Activated naive CD8-positive, alpha-beta T cell treated with anti-CD3 and anti-CD28 coated beads for 36 hours (primary cell): ENCODE data around the gene SETD2. TPM values are rescaled to one million over a fixed set of nuclear protein-coding genes. Genes with fewer than 3 reads are reported as not detected.

Experiments
- DNase-seq: peaks from one replicate; pipeline ENCODE4 v3.0.0; 2021
- H3K27ac Mint-ChIP-seq: one replicate; pipeline ENCODE4 v1.8.0; 2022; ENCODE audit warnings: mild to moderate bottlenecking, moderate library complexity, mixed read lengths
- H3K27me3 Mint-ChIP-seq: one replicate; pipeline ENCODE4 v1.8.0; 2022; ENCODE audit warnings: mild to moderate bottlenecking, mixed read lengths
- H3K36me3 Mint-ChIP-seq: one replicate; pipeline ENCODE4 v1.8.0; 2021; ENCODE audit warnings: mild to moderate bottlenecking, mixed read lengths
- H3K4me1 Mint-ChIP-seq: one replicate; pipeline ENCODE4 v1.8.0; 2021; ENCODE audit warnings: mixed read lengths
- H3K4me3 Mint-ChIP-seq: one replicate; pipeline ENCODE4 v1.8.0; 2022; ENCODE audit warnings: mild to moderate bottlenecking, moderate library complexity, mixed read lengths
- H3K9me3 Mint-ChIP-seq: one replicate; pipeline ENCODE4 v1.8.0; 2022; ENCODE audit warnings: mixed read lengths
- total RNA-seq, 2 experiments: library from RNA; stranded (reverse); gene quantifications; one replicate each; pipeline ENCODE4 v1.2.3, GENCODE V29; 2021

SETD2 gene
- total RNA-seq, 2 experiments from 2014 or later: 33.7 to 35.9 TPM

- no peaks in the 10 kb centered on the region for H3K9me3 Mint-ChIP-seq
- H3K27ac Mint-ChIP-seq: peak overlapping the region; percentile 34
Measured at GRCh38 chr3:46998852-46999515, 164.9 kb downstream of the SETD2 start.

GRCh38 chr3:46998121-46998851, 165.6 kb downstream of the SETD2 start:
- Mint-ChIP-seq H3K9me3 (no peaks in the 10 kb centered on the region), H3K27ac (no peak overlapping the region), H3K4me1 (peaks cover 10% of the 10 kb centered on the region), H3K27me3 (no peaks in the 10 kb centered on the region), H3K4me3 (no peak overlapping the region), H3K36me3 (peaks cover 16% of the 10 kb centered on the region)
- DNase-seq: peak; percentile 77

More at GRCh38 chr3:46998852-46999515, 164.9 kb downstream of the SETD2 start:
- Mint-ChIP-seq H3K36me3 (peaks cover 20% of the 10 kb centered on the region), H3K27me3 (no peaks in the 10 kb centered on the region), H3K4me1 (peaks cover 10% of the 10 kb centered on the region), H3K4me3 (no peak overlapping the region)
- DNase-seq: no peak

GRCh38 chr3:46997453-46998091, 166.3 kb downstream of the SETD2 start:
- Mint-ChIP-seq H3K9me3 (no peaks in the 10 kb centered on the region), H3K4me1 (peaks cover 10% of the 10 kb centered on the region), H3K27me3 (no peaks in the 10 kb centered on the region), H3K27ac (no peak overlapping the region), H3K4me3 (no peak overlapping the region), H3K36me3 (peaks cover 16% of the 10 kb centered on the region)
- no peak for DNase-seq

- Mint-ChIP-seq H3K4me3 (no peak overlapping the region), H3K36me3 (peaks cover 13% of the 10 kb centered on the region), H3K9me3 (no peaks in the 10 kb centered on the region), H3K4me1 (peaks cover 10% of the 10 kb centered on the region), H3K27ac (no peak overlapping the region), H3K27me3 (no peaks in the 10 kb centered on the region)
- no peak for DNase-seq
Measured at GRCh38 chr3:46996689-46997452, 167.0 kb downstream of the SETD2 start.

GRCh38 chr3:46995901-46996562, 167.9 kb downstream of the SETD2 start:
- Mint-ChIP-seq H3K36me3 (peaks cover 12% of the 10 kb centered on the region), H3K4me3 (no peak overlapping the region), H3K27me3 (no peaks in the 10 kb centered on the region), H3K27ac (no peak overlapping the region), H3K9me3 (no peaks in the 10 kb centered on the region), H3K4me1 (peaks cover 10% of the 10 kb centered on the region)
- no peak for DNase-seq

- H3K27me3 Mint-ChIP-seq: no peaks in the 10 kb centered on the region
- peaks cover 10% of the 10 kb centered on the region for H3K4me1 Mint-ChIP-seq
- H3K27ac Mint-ChIP-seq: no peak overlapping the region
- H3K9me3 Mint-ChIP-seq: no peaks in the 10 kb centered on the region
- peaks cover 14% of the 10 kb centered on the region for H3K36me3 Mint-ChIP-seq
- no peak overlapping the region for H3K4me3 Mint-ChIP-seq
- DNase-seq: no peak
Measured at GRCh38 chr3:46994801-46995731, 168.8 kb downstream of the SETD2 start.

- H3K36me3 Mint-ChIP-seq: peaks cover 22% of the 10 kb centered on the region
- no peaks in the 10 kb centered on the region for H3K27me3 Mint-ChIP-seq
- H3K4me3 Mint-ChIP-seq: no peak overlapping the region
- H3K27ac Mint-ChIP-seq: no peak overlapping the region
- H3K9me3 Mint-ChIP-seq: no peaks in the 10 kb centered on the region
- no peak for DNase-seq
- peaks cover 11% of the 10 kb centered on the region for H3K4me1 Mint-ChIP-seq
Measured at GRCh38 chr3:46993986-46994385, 169.9 kb downstream of the SETD2 start.

- no peak for DNase-seq
- H3K9me3 Mint-ChIP-seq: no peaks in the 10 kb centered on the region
- peaks cover 25% of the 10 kb centered on the region for H3K36me3 Mint-ChIP-seq
- H3K27ac Mint-ChIP-seq: no peak overlapping the region
- peaks cover 16% of the 10 kb centered on the region for H3K4me1 Mint-ChIP-seq
- H3K27me3 Mint-ChIP-seq: no peaks in the 10 kb centered on the region
- H3K4me3 Mint-ChIP-seq: no peak overlapping the region
Measured at GRCh38 chr3:46993292-46993691, 170.6 kb downstream of the SETD2 start.

GRCh38 chr3:46992231-46992630, 171.7 kb downstream of the SETD2 start:
- H3K36me3 Mint-ChIP-seq: peaks cover 17% of the 10 kb centered on the region
- H3K9me3 Mint-ChIP-seq: no peaks in the 10 kb centered on the region
- no peak overlapping the region for H3K4me3 Mint-ChIP-seq
- DNase-seq: no peak
- peaks cover 20% of the 10 kb centered on the region for H3K4me1 Mint-ChIP-seq
- no peaks in the 10 kb centered on the region for H3K27me3 Mint-ChIP-seq
- no peak overlapping the region for H3K27ac Mint-ChIP-seq

GRCh38 chr3:46991406-46992165, 172.3 kb downstream of the SETD2 start:
- no peaks in the 10 kb centered on the region for H3K9me3 Mint-ChIP-seq
- DNase-seq: no peak
- H3K36me3 Mint-ChIP-seq: peaks cover 18% of the 10 kb centered on the region
- H3K4me3 Mint-ChIP-seq: no peak overlapping the region
- H3K27ac Mint-ChIP-seq: no peak overlapping the region
- H3K27me3 Mint-ChIP-seq: no peaks in the 10 kb centered on the region
- H3K4me1 Mint-ChIP-seq: peaks cover 21% of the 10 kb centered on the region

GRCh38 chr3:46990573-46991374, 173.1 kb downstream of the SETD2 start:
- no peaks in the 10 kb centered on the region for H3K9me3 Mint-ChIP-seq
- peaks cover 29% of the 10 kb centered on the region for H3K4me1 Mint-ChIP-seq
- no peak overlapping the region for H3K4me3 Mint-ChIP-seq
- peaks cover 18% of the 10 kb centered on the region for H3K36me3 Mint-ChIP-seq
- H3K27ac Mint-ChIP-seq: no peak overlapping the region
- no peaks in the 10 kb centered on the region for H3K27me3 Mint-ChIP-seq
- DNase-seq: no peak

GRCh38 chr3:46989146-46989810, 174.6 kb downstream of the SETD2 start:
- no peak for DNase-seq
- Mint-ChIP-seq H3K4me1 (peaks cover 41% of the 10 kb centered on the region), H3K36me3 (peaks cover 22% of the 10 kb centered on the region), H3K27me3 (no peaks in the 10 kb centered on the region), H3K4me3 (no peak overlapping the region), H3K27ac (no peak overlapping the region), H3K9me3 (no peaks in the 10 kb centered on the region)
